Erythroblast (primary cell): Measurements from ENCODE around the gene PTPRM.

Source experiments
- DNase-seq, 2 experiments: peaks; one replicate each; lab custom pipeline; 2025; lab: John Stamatoyannopoulos, UW
- GATA1 ChIP-seq: IDR thresholded peaks from 2 replicates; pipeline ENCODE4 v1.6.1; 2011; ENCODE audit warnings: low read depth, mild to moderate bottlenecking, control low read depth, low read length, moderate library complexity
- POLR2A ChIP-seq: IDR thresholded peaks from 2 replicates; pipeline ENCODE4 v1.6.1; 2011; ENCODE audit warnings: mild to moderate bottlenecking, low read length

The PTPRM gene

DNA sequence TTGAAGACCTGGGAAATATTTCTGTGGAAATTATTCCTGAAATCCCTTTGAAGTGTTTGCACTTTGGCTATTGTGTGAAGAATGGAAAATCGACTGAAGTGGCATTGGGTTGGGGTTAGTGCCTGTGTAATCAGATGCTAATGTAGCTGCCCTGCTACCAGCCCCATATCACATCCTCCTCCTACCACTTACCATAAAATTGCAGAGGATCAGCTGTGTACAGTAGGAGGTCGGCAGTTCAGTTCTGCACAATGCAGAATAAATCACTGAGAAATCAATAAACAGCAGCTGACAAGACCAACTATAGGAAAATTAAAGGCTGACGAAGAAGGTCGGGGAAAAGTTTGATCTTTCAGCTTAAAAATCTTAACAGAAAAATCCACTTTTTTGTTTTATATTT, 440.9 kb downstream of the PTPRM start:
- no peak for TF ChIP-seq GATA1
- no peak for TF ChIP-seq POLR2A
- no peak for DNase-seq

GRCh38 chr18:8011361-8011760, 444.2 kb downstream of the PTPRM start:
- TF ChIP-seq GATA1 (no peak), POLR2A (no peak)
- DNase-seq = no peak

- TF ChIP-seq GATA1 (no peak), POLR2A (no peak)
- no peak for DNase-seq
These were observed 444.8 kb downstream of the PTPRM start for GRCh38 chr18:8011906-8012305.

DNA sequence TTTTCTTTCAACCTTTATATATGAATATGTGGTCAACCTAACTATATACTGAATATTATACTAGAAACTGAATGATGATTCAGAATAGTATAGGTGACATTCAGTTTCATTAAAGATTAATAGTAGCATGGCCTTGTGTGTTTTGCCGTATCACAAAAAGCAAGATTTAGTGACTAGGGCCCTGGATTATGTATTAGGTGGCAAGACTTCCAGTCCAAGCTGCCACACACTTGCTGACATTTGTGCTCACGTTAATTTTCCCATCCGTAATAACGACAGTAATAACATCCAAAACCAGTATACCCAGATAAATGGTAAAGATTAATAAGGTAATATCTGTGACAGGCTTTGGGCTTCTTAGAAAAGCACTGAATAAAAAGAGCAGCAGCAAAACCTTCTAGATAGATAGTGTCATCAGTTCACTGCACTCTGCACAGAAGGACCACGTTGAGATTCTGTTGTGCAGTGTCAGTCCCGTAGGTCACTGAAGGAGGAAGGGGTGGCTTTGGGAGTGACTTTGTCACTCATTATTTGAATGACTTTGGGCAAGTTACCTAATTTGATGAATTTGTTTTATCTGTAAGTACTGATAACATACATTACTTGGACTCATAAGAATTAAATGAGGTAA, 451.7 kb downstream of the PTPRM start:
- TF ChIP-seq POLR2A (no peak), GATA1 (no peak)
- DNase-seq = no peak

- TF ChIP-seq GATA1 (no peak), POLR2A (no peak)
- no peak for DNase-seq
These were observed 452.5 kb downstream of the PTPRM start for GRCh38 chr18:8019600-8019999.

DNA sequence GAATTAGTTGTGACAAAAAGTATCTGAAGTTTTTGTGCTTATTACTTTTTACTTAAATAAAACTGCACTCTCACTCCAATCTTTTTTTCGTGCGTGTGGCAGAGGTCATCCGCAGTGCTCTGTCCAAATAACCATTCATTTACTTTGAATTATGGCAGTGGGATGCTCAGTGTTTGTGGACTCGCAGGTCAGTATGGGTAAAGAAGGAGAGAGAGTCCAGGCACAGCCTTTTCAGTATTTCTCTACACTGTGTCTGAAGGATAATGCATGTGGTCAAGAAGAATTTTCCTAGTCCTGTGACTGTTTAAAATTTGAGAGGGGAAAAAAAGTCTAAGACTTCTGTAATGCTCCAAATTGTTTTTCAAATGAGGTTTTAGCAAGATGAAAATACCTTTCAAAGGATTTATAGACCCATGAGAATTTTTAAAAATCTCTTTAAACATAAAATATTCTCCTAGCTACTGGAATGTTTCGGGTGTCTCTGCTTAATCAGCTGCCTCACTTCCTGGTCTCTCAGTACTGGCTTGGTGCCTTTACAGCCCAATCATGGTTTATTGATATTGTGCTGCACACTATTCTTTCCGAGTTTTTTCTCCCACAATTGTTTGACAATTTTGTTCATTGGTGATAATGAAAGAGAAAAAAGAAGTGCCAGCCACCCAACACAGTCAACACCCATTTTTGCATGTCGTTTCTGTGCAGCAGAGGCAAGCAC, 453.2 kb downstream of the PTPRM start:
- DNase-seq = no peak
- TF ChIP-seq POLR2A = no peak
- no peak for TF ChIP-seq GATA1

GRCh38 chr18:8029061-8029460, 461.9 kb downstream of the PTPRM start:
- TF ChIP-seq GATA1 (no peak), POLR2A (no peak)
- DNase-seq = no peak

DNA sequence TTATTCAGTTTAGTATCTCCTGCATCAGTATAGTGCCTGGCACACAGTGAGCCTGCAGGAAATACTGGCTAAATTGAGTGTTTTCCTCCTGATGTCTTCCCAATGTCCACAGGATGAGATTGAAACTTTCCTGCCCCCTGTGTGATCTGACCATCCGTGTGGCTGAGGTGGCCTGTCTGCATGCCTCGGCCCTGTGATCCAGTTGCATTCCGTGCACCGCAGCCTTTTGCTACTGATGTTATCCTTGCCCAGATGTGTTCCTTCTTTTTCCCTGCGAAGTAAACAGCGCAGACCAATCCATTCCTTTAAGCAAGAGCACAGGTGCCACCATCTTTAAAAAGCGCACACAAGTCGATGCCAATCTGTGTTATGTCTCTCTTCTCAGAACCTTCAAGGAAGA, 462.6 kb downstream of the PTPRM start:
- no peak for DNase-seq
- TF ChIP-seq GATA1 = no peak
- TF ChIP-seq POLR2A = no peak

- no peak for TF ChIP-seq POLR2A
- no peak for TF ChIP-seq GATA1
- DNase-seq = no peak
These were observed 463.1 kb downstream of the PTPRM start for GRCh38 chr18:8030201-8030600.

DNA sequence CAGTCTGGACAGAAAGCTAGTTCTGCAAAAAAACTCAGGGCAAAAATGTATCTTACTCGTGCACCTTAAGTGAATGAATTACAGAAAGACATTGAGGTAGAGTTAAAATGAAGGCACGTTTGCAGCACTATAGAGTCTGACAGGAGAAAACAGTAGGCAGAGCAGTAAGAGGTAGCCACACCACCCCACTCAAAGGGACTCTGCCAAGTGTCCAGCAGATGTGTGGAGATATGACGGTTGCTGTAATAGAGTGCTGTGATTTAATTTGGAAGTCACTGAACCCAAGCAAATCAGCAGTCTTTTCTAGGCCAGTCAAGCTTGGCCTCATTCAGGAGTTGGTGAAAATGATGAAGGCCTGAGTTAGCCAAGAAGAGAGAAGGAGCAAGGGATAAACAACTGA, 464.4 kb downstream of the PTPRM start:
- DNase-seq = no peak
- TF ChIP-seq POLR2A (no peak), GATA1 (no peak)

GRCh38 chr18:8034674-8035073, 467.6 kb downstream of the PTPRM start:
- TF ChIP-seq POLR2A = no peak
- no peak for TF ChIP-seq GATA1
- no peak for DNase-seq

GRCh38 chr18:8036551-8036950, 469.4 kb downstream of the PTPRM start:
- TF ChIP-seq GATA1 = no peak
- TF ChIP-seq POLR2A = no peak
- DNase-seq = no peak

- TF ChIP-seq POLR2A (no peak), GATA1 (no peak)
- DNase-seq = no peak
These were observed 470.2 kb downstream of the PTPRM start for GRCh38 chr18:8037296-8037695.

- no peak for TF ChIP-seq POLR2A
- TF ChIP-seq GATA1 = no peak
- DNase-seq = no peak
These were observed 472.9 kb downstream of the PTPRM start for GRCh38 chr18:8040021-8040420.
